HPDE6-E6E7 (cell line): ENCODE results near the gene AOPEP.
"Not testable (repeated sequence)": the region's sequence is repeated elsewhere in the genome, so short reads cannot be mapped to it uniquely, and the experiment has no call there.

Experiments
- DNase-seq: peaks from one replicate; pipeline ENCODE4 v3.0.0; 2011; ENCODE audit warnings: missing footprints; ENCODE audit errors: extremely low spot score

The AOPEP gene

DNA sequence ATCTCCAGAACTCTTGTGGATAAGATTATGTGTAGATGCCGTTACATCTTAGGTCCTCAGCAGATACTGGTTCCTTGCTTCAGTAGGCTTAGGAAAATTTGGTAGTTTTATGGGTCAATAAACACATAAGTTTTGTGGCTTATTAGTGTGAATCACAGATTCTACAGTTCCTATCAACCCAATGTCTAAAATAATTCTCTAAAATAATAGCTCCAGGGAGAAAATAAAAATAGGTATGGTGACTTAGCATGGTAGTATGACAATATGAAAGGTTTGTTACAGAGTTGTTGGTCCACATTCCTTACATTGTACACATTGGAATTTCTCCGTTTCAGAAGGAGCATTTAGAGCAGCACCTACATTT lies 91.7 kb downstream of the AOPEP start:
- DNase-seq = peak; percentile 41

DNA sequence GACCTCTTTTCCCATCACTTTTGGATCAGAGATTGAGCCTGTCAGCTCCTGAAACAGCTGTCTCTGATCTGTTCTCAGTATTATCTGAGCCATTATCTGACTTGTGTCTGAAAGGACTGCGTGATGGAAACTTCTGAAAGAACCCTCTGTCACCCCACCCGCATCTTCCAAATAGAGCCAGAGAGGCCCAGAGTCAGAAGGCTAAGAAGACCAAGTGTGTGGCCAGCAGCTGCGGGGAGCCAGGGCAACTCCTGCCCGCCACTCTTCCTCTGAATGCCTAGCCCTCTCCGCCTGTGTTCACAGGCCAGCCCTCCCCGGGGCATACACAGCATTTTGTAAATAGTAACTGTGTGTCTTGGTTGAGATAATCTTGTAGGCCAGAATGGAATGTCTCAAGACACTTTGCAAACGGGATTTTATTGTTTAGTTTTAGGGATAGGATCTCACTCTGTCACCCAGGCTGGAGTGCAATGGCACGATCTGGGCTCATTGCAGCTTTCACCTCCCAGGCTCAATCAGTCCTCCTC lies 92.7 kb downstream of the AOPEP start:
- no peak for DNase-seq

DNA sequence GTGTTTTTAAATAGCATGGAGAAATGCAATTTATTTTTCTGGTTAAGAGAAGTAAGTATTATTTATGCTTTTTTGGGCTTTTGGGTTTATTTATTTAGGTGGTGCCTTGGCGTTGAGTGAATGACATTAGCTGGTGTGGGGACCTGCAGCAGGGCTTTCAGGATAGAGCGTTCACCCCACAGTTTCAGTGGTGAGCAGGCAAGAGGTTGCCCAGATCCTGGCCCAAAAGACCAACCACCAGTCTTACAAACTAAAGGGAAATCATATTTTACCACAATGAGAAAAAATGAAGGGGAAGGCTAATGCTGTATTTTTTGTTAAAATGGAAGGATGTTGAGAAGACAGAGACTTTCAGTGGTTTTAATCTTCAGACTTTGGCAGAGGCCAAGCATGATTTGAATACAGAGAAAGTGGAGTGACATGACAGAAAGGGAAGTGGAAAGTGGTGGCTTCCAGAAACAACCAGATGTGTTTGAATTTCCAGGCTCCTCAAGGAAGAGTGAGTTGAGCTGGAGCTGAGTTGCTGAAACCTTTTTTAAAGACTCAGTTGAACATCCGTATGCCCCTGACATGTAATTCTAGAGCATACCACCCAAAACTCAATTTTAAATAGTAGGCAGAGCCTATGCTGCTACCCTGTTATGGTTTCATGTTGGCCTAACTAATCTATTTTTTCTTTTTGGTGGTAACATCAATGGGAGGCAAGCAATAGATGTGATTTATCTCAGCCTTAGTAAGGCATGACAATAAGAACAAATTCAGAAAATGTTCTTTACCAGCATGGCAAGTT lies 94.8 kb downstream of the AOPEP start:
- DNase-seq = no peak

DNA sequence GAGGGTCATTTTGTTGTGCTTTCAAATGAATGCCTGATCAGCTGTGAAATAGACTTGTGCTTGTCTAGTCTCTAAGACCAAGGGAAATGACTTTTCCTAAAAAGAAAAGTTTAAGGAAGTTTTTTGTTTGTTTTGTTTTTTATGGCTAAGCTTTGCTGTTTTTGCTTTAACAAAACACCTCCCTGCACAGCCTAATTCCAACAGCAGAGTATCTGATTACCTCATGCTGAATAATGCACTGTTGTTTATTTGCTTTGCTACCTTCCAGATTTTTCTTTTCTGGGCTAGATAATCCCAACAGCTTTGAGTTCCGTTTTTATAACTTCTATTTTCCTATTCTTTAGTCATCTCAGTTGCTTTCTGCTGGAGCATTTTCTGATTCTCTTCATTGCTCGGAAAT lies 95.8 kb downstream of the AOPEP start:
- DNase-seq = no peak

DNA sequence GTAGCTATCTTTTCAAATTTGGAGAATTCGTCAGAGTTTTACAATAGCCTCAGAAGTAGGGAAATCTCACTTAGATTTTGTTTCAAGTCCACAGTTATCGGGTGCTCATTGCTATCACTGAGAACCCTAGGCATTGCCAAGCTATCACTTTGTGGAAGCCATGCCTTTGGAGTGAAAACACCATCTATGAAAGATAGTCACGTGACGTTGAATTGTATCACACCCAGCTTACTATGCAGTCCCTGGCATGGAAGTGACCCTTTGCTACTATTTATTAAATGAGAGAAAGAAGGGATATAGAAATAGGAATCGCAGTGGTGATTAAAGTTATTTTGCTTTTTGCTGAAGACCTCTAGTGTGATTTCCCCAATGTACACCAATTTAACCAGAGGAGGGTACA lies 97.2 kb downstream of the AOPEP start:
- DNase-seq = no peak

DNA sequence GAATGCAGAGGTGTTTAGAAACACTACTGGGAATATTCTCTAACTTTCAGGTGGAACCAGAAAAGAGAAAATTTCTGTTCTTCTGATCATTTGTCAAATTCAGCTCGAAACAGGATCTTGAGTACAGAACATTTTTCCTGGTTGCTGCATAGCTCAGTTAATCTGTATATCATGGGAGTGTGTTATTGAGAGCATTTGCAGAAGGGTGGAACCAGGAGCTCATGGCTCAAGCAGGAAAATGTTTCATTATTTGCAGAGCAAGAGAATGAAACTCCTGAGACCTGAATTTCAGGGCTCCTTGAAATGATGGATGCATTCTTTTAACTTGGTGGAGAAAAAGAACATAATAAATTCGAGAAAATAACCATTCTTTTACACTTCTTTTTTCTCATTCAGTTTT lies 97.9 kb downstream of the AOPEP start:
- DNase-seq = no peak

DNA sequence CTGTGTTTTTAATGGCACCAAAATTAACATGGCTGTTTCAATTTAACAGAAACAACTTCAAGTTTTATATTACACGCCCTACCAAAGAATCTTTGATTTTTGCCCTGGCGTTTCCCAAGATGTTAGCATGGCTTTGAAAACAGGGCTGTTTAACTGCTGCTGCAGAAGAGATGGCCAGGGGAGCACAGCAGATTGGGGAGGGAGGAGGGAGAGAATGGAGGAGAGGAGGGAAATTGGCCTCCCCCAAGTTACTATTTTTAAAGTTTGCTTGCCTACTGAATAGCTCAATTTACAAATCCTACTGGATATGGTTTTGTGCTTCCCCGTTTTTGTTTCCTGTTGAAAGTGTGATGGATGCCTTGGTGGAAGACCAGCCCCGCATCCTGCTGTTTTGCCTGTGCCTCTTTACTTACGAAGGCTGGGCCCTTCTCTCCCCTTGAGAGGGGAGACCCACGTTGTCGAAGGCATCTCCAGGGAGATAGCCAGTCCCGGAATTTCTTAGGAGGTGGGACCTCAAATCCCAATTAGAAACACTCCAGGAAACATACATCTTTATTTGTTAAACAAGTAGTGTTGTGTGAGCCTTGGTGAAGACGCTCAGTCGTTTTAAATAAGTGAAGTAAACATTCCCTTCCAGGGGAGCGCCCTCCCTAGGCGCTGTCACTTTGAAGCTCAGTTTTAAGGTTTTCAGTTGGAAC lies 98.6 kb downstream of the AOPEP start:
- DNase-seq = no peak

DNA sequence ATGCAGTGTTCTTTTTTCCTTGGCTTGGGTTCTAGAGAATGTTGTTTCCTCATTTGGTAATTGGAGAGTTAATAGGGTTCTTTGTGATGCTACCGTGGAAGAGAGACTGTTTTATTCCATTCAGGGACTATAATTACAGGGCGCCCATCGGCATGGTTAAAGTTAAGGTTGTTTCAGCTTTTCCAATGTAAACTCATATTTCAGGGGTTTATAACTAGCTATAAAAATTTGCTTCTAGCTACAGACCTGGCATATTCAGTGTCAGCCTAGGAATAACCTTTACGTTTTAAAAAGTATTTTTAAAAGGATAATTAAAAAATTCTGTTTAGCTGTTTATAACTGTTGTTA lies 99.1 kb downstream of the AOPEP start:
- no peak for DNase-seq

DNA sequence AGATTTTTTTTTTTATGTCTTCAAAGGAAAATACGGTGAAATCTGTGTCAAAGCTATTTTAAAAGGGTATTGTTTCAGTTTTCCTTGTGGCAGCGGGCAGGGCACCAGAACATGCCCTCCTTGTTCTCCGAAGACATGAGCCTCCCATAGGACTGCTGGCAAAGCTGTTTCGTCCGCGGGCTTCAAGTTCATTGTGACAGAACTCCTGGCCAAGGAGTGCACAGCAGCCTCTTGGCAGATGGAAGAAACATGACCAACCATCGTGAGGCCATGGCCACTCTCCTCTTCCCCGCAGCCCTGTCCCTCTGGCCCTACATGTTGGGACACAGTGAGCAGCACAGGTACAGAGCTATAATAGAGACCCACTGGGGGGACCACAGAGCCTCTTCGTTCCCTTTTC lies 99.5 kb downstream of the AOPEP start:
- DNase-seq = no peak

DNA sequence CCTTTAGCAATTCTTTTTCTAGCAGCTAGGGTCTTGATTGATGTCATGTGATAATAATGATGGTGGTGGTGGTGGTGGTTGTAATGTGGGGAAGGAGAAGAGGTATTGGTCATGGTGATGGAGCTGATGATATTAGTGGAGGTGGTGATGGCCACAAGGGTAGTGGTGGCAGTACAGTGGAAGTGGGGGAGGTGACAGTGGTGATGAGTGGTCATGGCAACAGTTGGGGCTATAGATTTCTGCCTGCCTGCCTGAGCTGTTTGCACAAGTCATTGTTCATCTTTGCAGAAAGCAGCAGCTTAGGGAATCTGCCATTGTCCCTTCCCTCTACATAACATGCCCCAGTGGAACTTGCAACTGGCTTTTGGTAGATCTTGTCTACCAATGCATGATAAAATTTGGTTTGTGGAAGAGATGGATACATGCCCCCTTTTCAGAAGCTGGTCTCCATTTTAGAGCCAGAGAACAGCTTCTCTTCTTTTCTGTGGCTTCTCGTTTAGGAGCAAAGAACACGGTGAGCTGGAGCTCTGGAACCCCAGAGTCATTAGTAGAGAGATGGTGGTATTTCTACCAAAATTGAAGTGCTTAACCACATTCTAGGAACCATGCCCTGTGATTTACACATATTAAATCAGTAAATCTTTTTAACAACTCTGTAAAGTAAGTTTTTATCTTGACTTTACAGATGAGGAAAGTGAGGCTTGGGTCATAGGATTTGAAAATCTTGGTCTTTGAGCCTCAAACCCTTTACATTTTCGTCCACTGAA lies 100.3 kb downstream of the AOPEP start:
- DNase-seq = no peak

DNA sequence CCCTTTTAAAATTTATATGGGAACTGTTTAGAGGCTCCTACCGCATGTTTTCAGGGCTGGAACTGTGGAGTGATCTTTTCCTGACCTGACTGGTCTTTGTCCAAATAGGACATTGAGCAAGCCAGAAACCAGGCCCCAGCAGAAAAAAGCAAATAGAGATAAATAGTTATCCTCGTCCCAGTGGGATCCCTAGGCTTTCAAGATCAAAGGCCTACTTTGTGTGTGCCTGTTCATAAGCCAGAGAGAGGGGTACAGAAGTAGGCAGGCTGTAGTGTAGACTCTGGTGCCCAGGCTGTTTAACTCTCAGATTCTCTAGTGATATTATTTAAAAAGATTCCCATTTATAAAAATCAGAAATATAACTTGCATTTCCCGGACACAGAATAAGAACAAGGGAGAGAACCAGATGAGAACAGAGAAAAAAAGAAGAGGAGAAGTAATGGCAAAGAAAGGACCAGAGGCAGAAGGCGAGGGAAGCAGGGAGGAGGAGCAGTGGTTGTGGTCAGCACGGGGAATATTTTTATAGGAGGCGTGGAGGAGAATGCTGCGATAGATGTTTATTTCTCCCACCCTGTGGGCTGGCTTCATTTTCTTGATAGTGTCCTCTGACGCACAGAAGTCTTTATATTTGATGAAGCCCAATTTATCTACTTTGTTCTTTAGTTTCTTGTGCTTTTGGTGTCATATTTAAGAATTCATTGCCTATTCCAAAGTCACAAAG lies 101.2 kb downstream of the AOPEP start:
- no peak for DNase-seq

DNA sequence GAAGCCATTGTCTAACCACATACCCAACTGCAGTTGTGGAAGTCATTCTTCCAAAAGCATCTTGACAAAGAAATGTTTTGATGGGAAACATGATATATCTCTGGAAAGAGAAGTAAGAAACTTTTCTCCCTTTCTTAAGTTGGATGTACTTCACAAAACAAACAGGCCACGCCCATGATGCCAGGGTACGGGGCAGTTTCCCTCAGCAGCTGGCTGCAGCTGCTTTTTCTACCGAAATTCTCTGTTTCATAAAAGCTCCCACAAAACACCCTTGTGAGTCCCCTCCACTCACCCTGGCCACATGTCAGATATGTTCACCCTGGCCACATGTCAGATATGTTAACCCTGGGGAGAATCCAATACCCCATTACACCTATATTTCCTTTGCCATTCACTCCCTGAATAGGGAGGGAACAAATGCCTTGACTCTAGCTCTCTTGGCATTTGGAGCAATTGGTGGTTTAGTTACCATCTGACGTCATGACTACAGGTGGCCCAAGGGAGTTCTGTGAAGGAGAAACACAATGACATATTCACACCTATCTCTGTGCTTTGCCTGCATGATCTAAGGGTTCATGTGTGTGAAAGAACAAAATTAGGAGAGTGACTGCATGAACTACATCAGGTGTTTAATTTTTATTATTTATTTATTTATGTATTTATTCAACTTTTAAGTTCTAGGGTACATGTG lies 103.0 kb downstream of the AOPEP start:
- no peak for DNase-seq

DNA sequence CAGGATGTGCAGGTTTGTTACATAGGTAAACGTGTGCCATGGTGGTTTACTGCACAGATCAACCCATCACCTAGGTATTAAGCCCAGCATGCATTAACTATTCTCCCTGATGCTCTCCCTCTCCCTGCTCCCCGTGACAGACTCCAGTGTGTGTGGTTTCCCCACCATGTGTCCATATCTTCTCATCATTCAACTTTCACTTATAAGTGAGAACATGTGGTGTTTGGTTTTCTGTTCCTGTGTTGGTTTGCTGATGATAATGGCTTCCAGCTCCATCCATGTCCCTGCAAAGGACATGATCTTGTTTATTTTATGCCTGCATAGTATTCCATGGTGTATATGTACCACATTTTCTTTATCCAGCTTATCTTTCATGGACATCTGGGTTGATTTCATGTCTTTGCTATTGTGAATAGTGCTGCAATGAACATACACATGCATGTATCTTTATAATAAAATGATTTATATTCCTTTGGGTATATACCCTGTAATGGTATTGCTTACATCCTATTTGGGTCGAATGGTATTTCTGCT lies 103.6 kb downstream of the AOPEP start:
- not testable (repeated sequence) for DNase-seq

DNA sequence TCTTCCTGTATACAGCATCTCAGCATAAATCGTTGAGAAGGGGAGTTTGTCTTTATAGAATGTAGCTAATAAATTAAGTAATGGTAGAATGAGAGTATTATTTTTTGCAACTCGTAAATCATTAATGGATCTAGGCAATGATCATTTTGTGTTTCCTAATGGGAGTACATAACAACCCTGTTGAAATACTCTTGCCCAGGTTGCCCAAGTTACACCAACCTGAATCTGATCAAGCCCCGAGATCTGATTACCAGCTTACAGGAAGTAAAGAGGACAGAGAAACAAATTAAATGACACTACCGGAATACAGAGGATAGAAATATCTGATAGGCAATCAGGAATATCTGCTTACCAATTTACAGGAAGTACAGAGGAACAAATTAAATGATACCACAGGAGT lies 107.3 kb downstream of the AOPEP start:
- no peak for DNase-seq

DNA sequence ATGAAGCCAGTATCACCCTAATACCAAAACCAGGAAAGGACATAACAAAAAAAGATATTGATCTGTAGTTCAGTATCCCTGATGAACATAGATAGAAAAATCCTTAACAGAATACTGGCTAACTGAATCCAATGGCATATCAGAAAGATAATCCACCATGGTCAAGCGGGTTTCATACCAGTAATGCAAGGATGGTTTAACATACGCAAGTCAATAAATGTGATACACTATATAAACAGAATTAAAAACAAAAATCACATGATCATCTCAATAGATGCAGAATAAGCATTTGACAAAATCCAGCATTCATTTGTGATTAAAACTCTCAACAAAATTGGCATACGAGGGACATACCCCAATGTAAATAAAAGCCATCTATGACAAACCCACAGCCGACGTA lies 110.9 kb downstream of the AOPEP start:
- no peak for DNase-seq

DNA sequence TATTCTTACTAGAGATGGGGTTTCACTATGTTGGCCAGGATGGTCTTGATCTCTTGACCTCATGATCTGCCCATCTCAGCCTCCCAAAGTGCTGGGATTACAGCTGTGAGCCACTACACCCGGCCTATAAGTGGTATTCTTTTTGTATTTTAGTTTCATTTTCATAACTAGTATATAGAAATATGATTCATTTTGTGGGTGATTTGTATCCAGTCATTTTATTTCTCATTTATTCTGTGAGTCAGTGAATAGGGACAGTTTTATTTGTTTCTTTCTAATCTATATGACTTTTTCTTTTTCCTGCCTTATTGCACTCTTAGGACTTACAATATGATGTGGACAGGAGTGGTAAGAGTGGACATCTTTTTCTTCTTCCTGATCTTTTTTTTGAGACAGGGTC lies 112.9 kb downstream of the AOPEP start:
- DNase-seq = no peak

DNA sequence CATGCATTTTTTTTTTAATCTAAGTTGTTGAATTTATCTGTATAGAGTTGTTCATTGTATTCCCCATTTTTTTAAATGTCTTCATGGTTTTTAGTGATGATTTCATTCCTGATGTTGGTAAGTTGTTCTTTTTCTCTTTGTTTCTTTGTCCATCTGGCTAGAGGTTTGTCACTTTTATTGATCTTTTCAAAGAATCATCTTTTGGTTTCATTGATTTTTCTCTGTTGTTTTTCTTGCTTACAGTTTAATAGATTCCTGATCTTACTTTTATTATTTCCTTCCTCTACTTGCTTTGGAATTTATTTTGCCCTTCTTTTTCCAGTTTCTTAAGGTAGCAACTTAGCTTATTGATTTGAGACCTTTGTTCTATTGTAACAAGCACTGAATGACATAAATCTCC lies 114.2 kb downstream of the AOPEP start:
- DNase-seq = no peak

DNA sequence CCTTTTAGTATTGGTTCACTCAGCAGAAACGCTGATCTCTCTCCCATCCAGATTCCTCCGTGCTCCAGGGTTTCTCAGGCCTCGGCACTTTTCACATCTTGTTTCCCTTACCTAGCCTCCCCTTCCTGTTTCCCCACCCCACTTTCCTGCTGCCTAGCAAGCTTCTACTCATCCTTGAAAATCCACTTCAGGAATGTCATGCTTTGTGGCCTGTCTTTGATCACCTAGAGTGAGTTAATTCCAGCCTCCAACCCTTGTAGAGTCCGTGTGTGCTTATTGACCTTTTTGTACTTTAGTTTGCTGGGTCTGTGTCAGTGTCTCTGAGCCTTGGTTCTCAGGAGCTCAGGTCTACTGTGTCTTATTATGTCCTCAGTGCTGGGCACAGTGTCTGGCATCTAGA lies 116.6 kb downstream of the AOPEP start:
- DNase-seq = no peak

DNA sequence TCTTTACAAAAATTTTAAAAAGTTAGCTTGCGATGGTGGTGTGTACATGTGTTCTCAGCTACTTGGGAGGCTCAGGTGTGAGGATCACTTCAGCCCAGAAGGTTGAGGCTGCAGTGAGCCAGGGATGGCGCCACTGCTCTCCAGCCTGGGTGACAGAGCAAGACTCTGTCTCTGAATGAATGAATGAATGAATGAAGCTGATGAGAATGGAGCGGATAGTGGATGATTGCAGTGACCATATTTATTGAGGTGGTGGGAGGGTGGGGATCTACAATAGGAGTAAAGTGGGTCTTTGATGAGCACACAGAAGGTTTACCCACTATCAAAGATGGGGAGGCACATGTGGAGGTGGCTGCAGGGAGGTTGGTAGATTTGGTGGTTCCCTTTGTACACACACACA lies 120.2 kb downstream of the AOPEP start:
- no peak for DNase-seq

DNA sequence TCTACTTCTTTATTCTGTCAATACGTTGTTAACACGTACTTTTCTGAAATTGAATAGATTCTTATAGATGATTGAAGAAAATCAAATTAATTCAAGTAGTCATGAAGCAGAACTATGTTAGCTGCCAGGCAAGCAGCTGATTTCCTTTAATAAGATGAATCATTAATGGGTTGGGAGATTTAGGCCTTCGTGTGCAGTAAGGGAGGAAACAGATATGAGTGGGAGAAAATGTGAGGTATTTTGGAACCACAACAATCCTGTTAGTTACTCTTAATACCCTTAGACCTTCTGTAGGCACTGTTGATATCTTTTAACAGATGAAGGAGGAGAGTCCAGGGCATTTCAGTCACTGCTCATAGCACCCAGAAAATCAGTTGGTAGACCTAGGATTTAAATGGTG lies 121.0 kb downstream of the AOPEP start:
- DNase-seq = no peak

DNA sequence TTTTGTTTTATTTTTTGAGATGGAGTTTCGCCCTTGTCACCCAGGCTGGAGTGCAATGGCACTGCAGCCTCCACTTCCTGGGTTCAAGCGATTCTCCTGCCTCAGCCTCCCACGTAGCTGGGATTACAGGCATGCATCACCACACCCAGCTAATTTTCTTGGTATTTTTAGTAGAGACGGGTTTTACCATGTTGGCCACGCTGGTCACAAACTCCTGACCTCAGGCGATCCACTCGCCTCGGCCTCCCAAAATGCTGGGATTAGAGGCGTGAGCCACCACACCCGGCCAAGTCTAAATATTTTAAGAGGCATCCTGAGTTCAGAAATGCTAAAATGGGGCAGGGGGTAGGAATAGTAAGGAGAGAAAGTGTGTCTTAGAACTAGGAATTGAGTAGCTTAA lies 122.3 kb downstream of the AOPEP start:
- DNase-seq = not testable (repeated sequence)
